HG03159 (cell line): Measurements from ENCODE around the gene ARMH2.
A peak's percentile ranks its signal among the peaks of the same experiment; 100 is the strongest.

ENCODE experiments used
- ATAC-seq: cut with Tn5 transposase; IDR thresholded peaks from one replicate; pipeline ENCODE4 v1.9.1; 2021; ENCODE audit warnings: mild to moderate bottlenecking, moderate library complexity; ENCODE audit not compliant: unreplicated experiment

Gene ARMH2

DNA sequence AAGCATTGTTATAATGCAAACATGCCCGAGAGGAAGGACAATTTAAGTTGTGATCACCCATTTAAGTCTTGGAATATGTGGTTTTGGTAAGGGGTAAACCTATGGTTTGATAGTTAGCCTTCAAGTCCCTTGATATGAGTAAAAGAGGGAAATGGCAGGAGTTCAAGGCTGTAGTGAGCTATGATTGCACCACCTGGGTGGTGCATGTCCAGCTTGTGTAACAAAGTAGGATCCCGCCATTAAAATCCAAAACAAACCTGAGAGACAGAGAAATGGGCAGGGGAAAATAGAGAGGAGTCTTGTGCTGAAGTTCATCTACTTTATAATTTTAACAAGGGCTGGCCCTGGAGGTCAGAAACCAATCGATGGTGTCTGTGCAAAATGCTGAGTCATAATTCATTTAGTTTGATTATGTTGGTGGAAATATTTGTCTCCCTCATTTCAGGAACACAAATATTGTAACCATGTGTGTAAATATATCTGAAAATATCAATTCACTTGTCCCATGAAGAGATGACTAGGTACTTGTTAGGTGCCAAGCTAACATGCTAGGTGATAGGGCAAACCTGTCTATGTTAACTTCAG is 23.2 kb upstream of the ARMH2 start:
- no peak for ATAC-seq

GRCh38 chr6:24818346-24818745 is 19.6 kb upstream of the ARMH2 start:
- ATAC-seq: no peak

DNA sequence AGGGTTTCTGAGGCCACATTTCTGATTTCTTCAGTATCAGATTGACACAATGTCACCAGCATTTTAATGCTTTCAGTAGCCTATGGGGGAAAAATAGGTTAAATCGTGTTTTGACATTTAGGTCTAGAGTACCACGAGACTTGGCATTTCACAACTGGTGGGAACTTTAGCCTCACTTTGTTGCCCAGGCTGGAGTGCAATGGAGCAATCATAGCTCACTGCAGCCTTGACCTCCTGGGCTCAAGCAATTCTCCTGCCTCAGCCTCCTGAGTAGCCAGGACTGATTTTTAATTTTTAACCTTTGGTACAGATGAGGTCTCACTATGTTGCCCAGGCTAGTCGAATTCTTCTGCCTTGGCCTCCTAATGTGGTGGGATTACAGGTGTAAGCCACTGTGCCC is 11.0 kb upstream of the ARMH2 start:
- ATAC-seq: no peak

DNA sequence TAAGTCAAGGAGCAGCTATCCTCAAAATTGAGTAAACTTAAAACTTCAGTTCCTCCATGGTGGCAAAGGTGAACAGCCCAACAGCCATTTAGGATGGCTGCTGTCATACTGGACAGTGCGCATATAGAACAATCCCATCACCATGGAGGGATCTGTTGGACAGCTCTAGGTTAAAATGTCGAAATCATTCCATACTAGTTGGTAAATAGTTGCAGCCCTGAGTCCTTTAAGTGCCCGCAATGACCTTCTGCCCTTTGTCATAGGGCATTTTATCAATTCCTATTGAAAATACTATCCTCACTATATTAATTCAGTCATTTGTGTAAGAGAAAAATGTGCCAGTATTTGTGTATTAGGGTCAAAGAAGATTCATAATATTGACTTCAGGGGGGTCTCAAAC is 8.9 kb upstream of the ARMH2 start:
- ATAC-seq: no peak

- ATAC-seq: no peak
These were observed 3.7 kb upstream of the ARMH2 start for GRCh38 chr6:24802271-24803059.

- no peak for ATAC-seq
These were observed 811 bp upstream of the ARMH2 start for GRCh38 chr6:24799541-24799915.

- no peak for ATAC-seq
These were observed 1.0 kb downstream of the ARMH2 start for GRCh38 chr6:24797596-24798216.

DNA sequence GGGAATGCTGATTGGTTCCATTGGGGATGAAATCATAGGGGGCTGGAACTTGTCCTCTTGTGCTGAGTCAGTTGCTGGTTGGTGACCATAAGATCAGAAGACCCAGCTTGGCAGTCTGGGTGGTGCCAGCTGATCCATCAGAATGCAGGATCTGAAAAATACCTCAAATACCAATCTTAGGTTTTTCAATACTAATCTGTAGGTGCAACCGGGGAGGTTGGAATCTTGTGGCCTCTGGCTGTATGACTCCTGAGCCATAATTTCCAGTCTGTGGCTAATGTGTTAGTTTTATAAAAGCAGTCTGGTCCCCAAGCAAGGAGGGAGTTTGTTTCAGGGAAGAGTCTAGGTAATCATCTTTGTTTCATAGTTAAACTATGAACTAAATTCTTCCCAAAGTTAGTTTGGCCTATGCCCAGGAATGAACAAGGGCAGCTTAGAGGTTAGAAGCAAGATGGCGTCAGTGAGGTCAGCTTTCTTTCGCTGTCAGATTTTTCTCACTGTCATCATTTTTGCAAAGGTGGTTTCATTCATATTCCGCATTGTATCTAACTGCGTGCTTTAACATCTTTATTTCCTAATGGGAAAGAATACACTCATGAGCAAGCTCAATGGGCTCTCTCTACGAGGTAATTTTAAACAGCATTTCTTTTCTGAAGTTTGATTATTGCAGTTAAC is 2.0 kb downstream of the ARMH2 start:
- ATAC-seq: no peak

DNA sequence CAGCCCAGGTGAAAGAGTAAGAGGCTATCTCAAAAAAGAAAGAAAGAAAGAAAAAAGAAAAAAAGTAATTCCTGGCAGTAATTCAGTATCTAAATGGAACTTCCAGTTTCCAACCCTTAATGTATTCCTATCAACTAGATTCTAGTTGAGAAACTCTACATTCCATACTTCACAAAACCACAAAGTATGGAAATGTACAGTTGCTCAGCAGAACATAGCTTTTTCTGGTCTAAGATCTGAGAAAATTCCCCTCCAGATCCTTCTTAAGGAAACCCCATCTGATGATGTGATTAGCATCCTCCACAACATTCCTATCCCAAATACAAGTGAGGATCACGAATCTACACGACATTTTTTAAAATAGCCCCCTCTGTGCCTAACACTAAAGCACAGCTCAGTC is 3.6 kb downstream of the ARMH2 start:
- no peak for ATAC-seq

GRCh38 chr6:24788031-24788665 is 10.6 kb downstream of the ARMH2 start:
- ATAC-seq: no peak

DNA sequence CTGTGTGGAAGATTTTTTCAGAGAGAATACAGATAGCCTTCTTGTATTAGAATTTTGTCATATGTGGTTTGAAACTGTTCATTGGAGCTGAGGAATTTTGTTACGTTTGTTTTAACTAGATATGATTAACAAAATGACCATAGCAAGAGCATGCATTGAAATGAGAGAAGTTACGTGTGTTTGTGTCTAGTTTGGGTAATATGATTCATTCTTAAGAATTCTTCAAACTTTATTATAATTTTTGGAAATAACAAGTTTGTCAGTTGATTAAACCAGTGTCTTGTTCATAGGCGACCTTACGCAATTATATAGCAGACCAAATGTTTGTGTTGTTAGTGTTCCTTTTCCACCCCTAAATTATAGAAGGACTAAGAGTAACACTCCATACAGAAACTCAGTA is 18.5 kb downstream of the ARMH2 start:
- no peak for ATAC-seq

DNA sequence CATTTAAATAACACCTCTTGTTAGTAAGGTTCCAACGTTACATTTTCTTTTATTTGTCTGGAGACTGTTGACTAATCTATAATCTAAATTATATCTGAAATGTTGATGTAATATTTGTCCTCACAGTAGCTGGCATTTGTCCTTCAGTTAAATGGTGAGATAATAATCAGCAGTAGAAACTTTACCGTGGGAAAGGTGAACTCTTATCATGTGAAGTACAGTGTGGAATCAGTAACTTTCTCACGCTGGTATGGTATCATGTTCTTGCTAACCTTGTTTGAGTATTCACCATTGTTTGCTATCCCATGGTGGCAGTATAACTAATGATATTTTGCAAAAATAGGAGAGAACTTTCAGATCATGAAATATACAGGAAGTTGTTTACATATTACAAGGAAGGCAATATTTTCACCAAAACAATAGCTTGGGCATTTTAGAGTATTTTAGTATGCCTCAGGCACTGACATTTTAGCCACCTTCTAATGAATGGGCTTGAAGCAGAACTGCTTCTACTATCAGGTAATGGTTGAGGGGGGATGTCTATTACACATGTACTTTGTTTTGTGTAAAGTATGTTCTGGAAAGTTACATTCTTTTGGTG is 19.2 kb downstream of the ARMH2 start:
- no peak for ATAC-seq

GRCh38 chr6:24778878-24779277 is 19.8 kb downstream of the ARMH2 start:
- no peak for ATAC-seq

- ATAC-seq: no peak
These were observed 20.6 kb downstream of the ARMH2 start for GRCh38 chr6:24778121-24778520.

- no peak for ATAC-seq
These were observed 21.5 kb downstream of the ARMH2 start for GRCh38 chr6:24777227-24777626.

- ATAC-seq: peak; percentile 0
These were observed 23.1 kb downstream of the ARMH2 start for GRCh38 chr6:24775520-24776058.

GRCh38 chr6:24774696-24775519 is 23.8 kb downstream of the ARMH2 start, which contains the start of gene GMNN:
Gene GMNN (plus strand): TSS chr6:24774937. CDS start chr6:24777247, 2,310 bp downstream.
- ATAC-seq: peak; percentile 89

DNA sequence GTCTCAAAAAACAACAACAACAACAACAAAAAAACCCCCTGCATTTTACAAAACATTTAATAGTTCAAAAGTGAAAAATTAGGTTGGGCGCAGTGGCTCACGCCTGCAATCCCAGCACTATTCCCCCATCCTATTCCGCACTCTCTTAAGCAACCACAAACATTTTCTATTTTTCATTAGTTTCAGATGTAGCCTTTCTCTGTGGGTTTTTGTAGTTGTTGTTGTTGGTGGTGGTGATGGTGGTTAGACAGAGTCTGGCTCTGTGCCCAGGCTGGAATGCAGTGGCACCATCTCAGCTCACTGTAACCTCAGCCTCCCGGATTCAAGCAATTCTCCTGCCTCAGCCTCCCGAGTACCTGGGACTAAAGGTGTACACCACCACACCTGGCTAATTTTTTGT is 30.4 kb downstream of the ARMH2 start:
- ATAC-seq: no peak

- ATAC-seq: peak; percentile 48
These were observed 31.8 kb downstream of the ARMH2 start for GRCh38 chr6:24766680-24767462.
